HG03095 (cell line): ENCODE data around the gene KCNJ10.

Source experiments
- ATAC-seq: cut with Tn5 transposase; IDR thresholded peaks from one replicate; pipeline ENCODE4 v1.9.1; 2021; ENCODE audit warnings: moderate library complexity; ENCODE audit not compliant: unreplicated experiment

The KCNJ10 gene

DNA sequence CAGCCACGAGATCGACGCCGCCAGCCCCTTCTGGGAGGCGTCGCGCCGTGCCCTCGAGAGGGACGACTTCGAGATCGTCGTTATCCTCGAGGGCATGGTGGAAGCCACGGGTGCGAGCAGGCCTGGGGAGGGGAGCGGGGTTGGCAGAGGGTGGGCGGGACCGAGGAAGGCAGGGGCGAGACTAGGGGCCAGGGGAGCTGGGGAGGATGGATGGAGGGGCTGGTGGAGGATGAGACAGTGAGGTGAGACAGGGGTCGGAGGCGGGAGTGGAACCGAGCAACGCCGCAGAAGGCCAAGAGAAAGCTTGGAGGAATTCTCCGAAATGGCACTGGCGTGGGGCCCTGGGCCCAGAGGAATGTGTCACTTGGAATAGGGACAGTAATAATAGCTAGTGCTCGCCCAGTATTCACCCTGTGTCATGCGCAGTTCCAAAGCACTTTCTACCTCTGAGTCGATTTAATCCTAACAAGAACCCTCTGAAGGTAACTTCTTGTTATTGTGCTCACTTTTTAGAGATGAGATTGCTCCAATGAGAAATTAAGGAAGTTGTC is 14.9 kb upstream of the KCNJ10 start:
- no peak for ATAC-seq

DNA sequence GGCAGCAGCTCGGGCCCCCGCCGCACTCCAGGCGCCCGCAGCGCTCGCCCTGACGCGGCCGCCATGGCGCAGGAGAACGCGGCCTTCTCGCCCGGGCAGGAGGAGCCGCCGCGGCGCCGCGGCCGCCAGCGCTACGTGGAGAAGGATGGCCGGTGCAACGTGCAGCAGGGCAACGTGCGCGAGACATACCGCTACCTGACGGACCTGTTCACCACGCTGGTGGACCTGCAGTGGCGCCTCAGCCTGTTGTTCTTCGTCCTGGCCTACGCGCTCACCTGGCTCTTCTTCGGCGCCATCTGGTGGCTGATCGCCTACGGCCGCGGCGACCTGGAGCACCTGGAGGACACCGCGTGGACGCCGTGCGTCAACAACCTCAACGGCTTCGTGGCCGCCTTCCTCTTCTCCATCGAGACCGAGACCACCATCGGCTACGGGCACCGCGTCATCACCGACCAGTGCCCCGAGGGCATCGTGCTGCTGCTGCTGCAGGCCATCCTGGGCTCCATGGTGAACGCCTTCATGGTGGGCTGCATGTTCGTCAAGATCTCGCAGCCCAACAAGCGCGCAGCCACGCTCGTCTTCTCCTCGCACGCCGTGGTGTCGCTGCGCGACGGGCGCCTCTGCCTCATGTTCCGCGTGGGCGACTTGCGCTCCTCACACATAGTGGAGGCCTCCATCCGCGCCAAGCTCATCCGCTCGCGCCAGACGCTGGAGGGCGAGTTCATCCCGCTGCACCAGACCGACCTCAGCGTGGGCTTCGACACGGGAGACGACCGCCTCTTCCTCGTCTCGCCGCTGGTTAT is 14.2 kb upstream of the KCNJ10 start:
- ATAC-seq = no peak

DNA sequence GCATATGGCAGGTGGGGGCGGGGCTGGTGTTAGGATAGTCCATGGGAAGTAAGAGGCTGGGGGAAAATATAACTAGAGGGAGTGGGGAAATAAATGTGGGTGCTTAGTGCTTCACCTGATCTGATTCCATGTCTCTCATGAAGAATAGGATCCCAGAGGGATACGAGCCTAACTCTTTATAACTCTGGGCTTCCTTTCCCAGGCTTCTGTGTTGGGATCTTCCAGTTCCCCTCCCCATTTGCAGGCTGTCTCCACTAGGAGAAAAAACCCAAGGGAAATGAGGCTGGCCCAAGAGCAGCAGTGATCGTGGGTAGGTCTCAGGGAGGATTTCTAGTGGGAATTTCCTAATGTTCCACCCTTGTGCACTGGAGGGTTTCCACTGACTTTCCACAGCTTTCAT is 13.0 kb upstream of the KCNJ10 start:
- no peak for ATAC-seq

DNA sequence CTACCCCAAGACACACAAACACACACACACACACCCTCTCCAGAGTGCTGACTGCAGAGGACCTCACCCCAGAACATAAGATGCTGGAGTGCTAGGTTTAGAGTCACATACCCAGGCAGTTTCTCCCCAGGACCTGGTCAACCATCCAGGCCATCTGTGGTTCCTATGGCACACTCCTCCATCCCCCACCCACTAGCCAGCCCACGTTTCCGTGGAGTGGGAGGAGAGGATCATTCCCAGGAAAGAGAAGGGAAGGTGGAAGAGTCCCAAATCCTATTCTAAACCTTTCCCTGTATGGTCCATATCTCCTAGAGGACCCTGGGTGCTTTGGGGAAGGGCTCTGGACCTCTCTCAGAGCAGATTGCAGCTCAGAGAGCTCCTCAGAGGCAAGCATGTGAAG is 12.5 kb upstream of the KCNJ10 start:
- no peak for ATAC-seq

DNA sequence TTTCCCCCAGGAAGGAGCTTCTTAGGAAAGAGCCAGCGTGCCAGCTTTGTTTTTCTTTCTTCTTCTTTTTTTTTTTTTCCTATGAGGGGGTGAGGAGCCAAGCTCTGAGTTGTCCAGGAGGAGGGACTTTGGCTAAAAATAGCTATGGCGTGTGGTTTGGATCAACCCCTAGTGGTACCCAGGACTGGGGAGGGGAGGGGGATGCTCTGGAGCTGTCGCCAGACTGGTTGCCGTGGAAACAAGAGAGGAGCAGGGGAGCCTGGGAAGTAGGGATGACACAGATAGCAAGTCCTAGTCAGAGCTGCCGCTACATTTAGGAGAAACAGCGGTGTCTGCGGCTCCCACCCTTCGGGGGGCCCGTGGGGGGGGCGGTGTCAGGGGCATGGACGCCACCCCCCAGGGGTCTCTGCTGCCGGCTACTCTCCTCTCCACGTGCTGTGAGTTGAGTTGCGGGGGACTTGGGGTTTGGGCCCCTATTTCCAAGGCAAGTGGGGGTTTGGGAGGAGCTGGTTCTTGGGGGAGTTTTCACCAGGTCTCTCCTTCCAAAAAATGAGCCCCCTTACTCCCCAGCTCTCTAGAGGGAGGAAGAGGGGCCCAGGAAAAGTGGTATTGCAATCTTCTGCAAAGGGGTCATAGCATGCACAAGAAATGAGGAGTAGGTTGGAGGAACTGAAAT is 11.4 kb upstream of the KCNJ10 start, which contains the start of gene KCNJ9:
Gene KCNJ9 (plus strand): TSS at position 278 of the 676 bp plus-strand sequence. CDS start 2,493 bp downstream, outside the sequence.
- no peak for ATAC-seq

GRCh38 chr1:160080381-160081100 is 10.6 kb upstream of the KCNJ10 start:
- no peak for ATAC-seq

DNA sequence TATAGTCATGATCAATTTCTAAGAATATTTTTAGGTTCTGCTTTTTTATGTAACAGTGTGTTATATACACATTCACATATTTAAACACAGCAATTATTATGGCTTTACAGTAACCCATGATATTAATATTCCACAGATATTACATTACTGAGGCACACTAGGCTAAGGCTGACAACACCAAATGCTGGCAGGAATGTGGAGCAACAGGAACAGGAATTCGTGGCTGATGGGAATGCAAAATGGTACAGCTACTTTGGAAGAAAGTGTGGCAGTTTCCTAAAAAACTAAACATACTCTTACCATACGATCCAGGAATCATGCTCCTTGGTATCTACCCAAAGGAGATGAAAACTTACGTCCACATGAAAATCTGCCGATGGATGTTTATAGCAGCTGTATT is 9.5 kb upstream of the KCNJ10 start:
- no peak for ATAC-seq

GRCh38 chr1:160078512-160079195 is 8.7 kb upstream of the KCNJ10 start:
- ATAC-seq = no peak

- ATAC-seq = no peak
Measured at GRCh38 chr1:160077486-160077885, 7.5 kb upstream of the KCNJ10 start.

DNA sequence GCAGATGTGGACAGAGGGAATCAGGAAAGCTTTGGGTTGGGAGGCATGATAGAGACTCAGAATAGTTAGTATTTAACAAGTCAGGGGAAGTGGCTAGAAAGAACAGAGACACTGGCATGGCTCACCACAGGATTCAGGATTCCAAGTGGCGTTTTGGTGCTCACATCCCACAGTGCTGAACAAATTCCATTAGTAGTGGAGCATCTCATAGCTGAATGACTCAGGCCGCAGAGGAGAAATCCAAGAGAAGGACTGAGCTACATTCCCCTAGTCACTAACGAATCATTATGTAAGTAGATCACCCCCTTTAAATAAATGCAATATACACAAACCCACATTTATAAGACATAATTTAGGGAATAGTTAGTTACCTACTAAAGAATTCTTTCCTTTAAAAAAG is 6.3 kb upstream of the KCNJ10 start:
- ATAC-seq = no peak

DNA sequence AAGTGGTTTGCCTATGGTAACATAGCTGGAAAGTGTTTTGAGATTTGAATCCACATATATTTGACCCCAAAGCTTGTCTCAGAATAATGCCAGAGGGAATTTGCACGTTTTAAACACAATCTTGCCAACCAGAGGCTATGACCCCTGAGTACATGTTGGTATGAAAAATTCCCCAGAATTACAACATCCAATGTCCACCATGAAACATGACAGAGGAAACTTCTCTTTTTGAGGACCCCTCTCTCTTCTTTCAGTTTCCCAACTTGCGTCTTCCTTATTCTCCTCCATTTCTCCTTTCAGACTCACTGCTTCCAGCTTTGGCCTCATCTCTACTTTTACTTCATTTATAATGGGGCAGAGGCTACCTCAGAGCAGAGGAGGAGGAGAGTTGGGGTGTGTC is 5.9 kb upstream of the KCNJ10 start:
- ATAC-seq = no peak

GRCh38 chr1:160074865-160075264 is 4.9 kb upstream of the KCNJ10 start:
- no peak for ATAC-seq

DNA sequence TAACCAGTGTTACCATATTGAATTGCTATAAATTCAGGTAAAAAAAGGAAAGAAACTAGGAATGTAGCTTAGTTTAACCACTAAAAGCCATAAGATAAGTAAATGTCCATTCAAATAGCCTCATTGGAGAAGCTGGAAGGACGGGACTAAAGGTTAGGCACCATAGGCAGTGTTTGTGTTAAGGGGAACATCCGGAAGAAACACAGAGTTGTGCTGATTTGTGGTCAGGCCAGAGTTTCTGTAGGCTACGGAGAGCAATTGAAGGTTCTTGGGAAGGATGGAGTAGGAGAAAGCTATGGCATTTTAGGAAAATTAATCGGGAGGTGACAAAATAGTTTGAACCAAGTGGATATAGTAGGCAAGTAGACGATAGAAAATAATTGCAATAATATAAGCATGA is 1.3 kb upstream of the KCNJ10 start:
- ATAC-seq = no peak

DNA sequence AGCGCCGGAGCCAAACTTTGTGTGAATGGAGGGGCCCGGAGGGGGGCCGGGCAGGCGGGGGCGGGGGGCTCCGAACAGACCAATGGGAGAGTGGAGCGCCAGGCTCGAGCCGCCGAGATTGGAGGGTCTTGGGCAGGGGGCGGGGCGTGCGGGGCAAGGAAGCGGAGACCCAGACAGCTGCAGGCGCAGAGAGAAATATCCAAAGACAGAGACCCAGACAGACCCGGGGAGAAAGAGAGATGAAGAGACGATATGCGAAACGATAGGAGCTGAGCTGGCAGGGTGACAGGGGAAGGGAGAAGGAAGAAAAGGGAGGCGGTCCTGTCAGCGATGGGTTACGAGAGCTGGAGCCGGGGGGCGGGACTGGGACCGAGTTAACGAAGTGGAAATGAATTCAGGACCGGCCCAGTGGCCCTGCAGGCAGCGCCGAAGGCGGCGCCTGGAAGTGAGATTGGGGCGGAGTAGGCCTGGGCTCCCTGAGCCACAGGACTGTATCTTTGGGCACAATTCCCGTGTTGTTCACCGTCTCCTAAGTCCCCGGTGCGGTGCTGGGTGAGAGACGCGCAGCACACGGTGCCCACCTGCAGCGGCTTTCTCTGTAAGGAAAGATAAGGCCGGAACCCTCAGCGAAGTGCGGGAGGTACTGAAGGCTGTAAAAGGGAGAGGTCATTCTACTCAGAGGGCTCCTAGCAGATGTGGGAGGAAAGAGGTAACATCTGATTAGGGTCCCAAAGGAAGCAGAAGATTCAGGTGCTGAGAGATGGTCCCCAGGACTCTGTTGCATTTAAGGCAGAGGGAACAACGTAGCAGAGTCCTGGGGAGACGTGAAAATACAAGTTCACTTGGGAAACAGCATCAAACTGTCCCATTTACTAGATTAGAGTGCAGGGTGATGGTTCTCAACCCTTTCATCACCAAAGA is 543 bp upstream of the KCNJ10 start:
- no peak for ATAC-seq

DNA sequence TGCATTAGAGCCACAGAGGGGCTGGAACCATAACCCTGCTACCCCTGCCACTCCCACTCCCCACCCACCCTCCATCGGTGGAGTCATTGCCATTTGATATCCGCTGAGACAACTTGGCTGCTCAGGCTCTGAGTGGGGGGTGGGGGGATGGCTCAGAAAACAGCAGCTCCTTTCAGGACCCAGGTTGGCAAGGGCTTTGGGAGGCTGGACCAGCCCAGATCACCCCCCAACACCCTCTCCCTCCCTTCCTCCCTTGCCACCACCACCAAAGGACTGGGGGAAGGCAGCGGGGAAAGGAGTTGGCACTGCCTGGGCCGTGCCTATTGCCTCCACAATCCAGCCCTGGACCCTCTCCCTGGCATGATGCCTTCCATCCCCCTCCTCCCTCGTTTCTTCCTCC is 1.7 kb downstream of the KCNJ10 start:
- no peak for ATAC-seq

DNA sequence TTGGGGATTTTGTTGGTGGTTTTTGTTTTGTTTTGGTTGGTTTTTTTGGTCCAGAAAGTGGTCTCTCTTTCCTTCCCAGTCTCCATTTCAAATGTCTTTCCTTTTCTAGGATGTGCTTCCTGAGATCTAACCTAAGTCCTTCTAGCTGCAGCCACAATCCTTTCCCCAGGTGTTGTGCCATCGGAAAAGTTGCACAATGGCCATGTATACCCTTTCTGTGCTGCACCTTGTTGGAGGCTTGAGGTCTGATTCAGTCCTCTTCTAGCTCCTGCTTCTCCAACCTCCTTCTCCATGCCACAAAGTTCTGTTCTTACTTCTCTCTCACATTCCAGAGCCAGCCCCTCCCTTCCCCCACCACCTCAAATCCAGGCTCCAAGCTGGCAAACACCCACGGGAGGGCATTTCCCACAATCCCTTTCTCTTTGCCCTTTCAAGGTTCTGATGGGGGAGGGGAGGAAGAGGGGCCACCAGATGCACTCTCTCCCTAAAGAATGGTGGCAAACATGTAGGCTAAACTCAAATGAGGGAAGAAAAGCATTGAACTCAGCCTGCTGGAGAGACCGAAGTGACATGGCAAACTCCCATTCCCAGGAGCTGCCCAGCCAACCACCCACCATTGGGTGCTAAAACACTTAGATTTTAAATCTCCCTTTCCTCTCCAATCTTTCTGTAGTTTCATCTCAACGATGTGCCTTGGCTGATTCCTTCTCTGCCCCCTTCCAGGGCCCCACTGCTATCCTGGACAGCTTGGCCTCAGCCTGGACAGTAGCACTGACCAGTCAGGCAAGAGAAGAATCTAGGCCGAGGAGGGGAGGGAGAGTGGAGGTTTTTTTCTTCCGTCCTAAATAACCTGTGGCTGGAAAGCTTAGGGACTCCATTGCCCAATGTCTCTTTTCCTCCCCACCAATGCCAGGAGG is 2.9 kb downstream of the KCNJ10 start:
- no peak for ATAC-seq

- ATAC-seq = no peak
Measured at GRCh38 chr1:160064746-160065145, 5.2 kb downstream of the KCNJ10 start.

DNA sequence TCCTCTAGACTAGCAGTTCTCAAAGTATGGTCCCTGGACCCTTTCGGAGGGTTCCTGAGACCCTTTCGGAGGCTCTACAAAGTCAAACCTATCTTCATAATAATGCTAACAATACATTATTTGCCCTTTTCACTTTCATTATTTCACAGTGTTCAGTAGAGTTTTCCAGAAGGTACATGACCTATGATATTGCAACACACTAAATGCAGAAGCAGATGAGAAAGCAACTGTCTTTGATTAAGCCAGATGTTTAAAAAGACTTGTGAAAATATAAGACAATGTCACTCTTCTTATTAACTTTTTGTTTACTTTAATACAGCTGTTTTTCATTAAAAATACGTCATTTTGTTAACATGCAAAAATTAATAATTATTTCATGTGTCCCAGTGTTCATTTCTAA is 5.8 kb downstream of the KCNJ10 start:
- ATAC-seq = no peak

GRCh38 chr1:160063176-160063575 is 6.8 kb downstream of the KCNJ10 start:
- no peak for ATAC-seq
